Activated CD8-positive, alpha-beta memory T cell treated with anti-CD3 and anti-CD28 coated beads for 36 hours (primary cell): ENCODE data around the gene SRC. TPM values are rescaled to one million over a fixed set of nuclear protein-coding genes. Genes with fewer than 3 reads are reported as not detected.

Source experiments
- CTCF ChIA-PET: fragments of 350-600 bp; sonication (Branson Sonifier 250); formaldehyde crosslinking; loops from one replicate; lab custom pipeline; 2021; ENCODE audit warnings: antibody characterized with exemption; lab: Charles Lee
- POLR2A ChIA-PET: fragments of 350-600 bp; sonication (Branson Sonifier 250); formaldehyde crosslinking; loops from one replicate; lab custom pipeline; 2021; ENCODE audit warnings: antibody characterized with exemption; lab: Charles Lee
- total RNA-seq, 2 experiments: library from RNA; stranded (reverse); gene quantifications; one replicate each; pipeline ENCODE4 v1.2.3, GENCODE V29; 2021

SRC gene
- total RNA-seq, 2 experiments from 2014 or later = 2.3 to 3.2 TPM

GRCh38 chr20:37356387-37356786, 10.4 kb downstream of the SRC start:
- POLR2A ChIA-PET = no interaction called here
- CTCF ChIA-PET = no interaction called here

- POLR2A ChIA-PET = no interaction called here
Measured at GRCh38 chr20:37356961-37357371, 11.0 kb downstream of the SRC start.

GRCh38 chr20:37357481-37358365, 11.8 kb downstream of the SRC start:
- ChIA-PET CTCF (no interaction called here), POLR2A (no interaction called here)

More at GRCh38 chr20:37356961-37357371, 11.0 kb downstream of the SRC start:
- CTCF ChIA-PET = no interaction called here

DNA sequence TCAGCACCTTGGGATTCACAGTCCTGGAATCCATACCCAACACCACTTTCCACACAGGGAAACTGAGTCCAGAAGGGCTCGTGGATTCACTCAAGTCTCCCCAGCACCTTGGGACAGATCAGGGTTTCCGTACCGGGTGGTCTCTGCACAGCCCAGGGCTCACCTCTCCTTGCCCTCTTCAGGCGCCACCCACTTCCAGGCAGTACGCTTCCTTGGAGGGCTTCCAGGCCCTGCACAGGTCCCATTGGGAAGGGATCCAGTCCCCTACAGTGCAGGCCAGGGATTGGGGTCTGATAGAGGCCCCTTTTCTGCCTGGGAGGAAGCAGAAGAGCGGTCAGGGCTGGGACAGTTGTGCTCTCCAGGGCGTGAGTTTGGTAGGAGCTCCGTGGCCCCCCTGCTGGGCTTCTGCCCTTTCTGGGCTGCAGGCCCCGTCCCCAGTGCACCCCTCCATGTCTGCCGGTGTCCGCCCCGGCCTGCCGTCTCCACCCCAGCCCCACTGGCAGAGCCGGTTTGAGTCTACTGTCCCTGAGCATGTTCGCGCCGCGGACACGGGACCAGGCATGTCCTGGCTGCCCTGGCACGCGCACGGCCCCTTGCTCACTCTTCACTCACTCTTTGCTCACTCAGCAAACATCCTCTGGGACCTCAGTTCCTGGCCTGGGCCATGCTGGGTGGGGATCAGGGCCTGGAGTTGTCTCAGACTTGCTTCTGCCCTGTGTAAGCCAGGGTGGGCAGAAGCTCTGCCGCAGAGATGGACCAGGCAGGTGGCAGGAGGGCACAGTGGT, 12.6 kb downstream of the SRC start:
- ChIA-PET CTCF (no interaction called here), POLR2A (no interaction called here)

DNA sequence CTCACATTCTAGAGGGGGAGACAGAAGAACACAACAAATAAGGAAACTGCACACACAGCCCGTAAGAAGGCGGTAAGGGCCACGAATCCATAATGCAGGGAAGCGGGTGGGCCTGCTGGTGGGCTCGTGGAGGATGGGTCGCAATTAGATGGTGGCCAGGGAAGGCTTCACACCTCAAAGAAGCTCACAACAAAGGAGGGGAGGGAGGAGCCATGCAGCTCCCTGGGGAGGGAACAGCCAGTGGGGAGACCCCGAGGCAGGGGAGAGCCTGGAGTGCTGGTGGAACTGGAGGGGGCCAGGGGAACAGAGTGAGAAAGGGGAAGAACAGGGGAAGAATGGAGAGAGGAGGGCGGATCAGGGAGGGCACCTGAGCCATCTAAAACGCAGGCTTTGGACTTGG, 13.4 kb downstream of the SRC start:
- POLR2A ChIA-PET = no interaction called here
- CTCF ChIA-PET = no interaction called here

DNA sequence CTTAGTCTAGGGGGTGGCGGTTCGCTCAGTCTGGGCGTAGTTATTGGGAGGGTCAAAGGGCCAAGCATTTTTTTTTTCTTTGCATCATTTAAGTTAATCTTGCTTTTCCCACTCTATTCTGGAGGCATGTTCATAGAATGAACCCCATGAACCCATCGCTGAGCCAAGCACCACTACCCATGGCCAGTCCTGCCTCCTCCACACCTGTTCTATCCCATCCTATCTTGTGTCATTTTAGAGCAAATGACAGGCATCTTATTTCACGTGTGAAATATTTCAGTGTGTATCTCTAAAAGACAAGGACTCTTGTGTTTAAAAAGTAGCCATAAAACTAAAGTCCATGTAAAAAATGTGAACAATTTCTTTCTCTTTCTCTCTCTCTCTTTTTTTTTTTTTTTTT, 13.9 kb downstream of the SRC start:
- ChIA-PET POLR2A (no interaction called here), CTCF (no interaction called here)

- CTCF ChIA-PET = interaction anchor here (0.6 kb wide), 1 partner anchor 62 kb away, joined by 3 read pairs; no protein-coding TSS in a partner anchor
- POLR2A ChIA-PET = no interaction called here
Measured at GRCh38 chr20:37360391-37361115, 14.6 kb downstream of the SRC start.

- ChIA-PET POLR2A (no interaction called here), CTCF (interaction anchor here (0.6 kb wide), 1 partner anchor 63 kb away, joined by 3 read pairs; no protein-coding TSS in a partner anchor)
Measured at GRCh38 chr20:37361336-37361735, 15.4 kb downstream of the SRC start.

DNA sequence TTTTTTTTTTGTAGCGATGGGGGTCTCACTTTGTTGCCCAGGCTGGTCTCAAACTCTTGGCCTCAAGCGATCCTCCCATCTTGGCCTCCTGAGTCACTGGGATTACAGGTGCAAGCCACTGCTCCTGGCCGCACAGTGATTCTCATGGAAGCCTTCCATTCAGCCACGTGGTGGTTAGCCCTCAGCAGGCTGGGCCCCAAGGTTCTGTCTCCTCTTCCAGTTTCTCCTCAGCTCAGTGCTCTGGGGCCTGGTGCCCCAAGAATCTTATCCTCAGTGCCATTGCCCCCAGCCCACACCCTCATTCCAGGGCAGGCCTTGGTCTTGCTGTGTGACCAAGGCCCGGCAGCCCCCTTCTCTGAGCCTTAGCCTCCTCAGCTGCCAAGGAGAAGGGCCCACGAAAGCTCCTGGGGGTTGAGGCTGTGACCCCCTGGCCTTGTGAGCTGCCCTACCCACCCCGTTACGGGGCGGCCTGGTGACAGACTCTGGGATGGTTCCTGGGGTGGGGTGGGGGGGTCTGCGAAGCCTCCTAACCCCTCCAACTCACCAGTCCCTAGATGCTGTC, 16.4 kb downstream of the SRC start:
- ChIA-PET CTCF (no interaction called here), POLR2A (no interaction called here)

DNA sequence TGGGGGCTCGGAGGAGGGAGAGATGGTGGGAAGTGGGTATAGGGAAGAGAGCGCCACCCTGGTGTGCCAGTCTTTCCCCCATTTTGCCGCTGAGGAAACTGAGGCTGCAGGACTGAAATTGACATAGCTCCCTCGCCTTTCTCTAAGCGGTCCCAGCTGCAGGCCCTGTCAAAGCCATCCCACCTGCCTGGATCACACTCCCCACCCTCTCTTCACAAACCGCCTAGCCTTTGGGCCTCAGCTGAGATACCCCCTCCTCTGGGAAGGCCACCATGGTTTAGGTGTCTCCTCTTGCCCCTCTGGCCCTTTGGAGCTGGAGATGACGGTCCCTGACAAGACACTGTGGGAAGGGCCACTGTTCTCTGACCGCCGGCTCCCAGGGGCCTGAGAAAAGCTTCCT, 16.9 kb downstream of the SRC start:
- CTCF ChIA-PET = interaction anchor here (0.6 kb wide), 1 partner anchor 74 kb away, joined by 3 read pairs; no protein-coding TSS in a partner anchor

DNA sequence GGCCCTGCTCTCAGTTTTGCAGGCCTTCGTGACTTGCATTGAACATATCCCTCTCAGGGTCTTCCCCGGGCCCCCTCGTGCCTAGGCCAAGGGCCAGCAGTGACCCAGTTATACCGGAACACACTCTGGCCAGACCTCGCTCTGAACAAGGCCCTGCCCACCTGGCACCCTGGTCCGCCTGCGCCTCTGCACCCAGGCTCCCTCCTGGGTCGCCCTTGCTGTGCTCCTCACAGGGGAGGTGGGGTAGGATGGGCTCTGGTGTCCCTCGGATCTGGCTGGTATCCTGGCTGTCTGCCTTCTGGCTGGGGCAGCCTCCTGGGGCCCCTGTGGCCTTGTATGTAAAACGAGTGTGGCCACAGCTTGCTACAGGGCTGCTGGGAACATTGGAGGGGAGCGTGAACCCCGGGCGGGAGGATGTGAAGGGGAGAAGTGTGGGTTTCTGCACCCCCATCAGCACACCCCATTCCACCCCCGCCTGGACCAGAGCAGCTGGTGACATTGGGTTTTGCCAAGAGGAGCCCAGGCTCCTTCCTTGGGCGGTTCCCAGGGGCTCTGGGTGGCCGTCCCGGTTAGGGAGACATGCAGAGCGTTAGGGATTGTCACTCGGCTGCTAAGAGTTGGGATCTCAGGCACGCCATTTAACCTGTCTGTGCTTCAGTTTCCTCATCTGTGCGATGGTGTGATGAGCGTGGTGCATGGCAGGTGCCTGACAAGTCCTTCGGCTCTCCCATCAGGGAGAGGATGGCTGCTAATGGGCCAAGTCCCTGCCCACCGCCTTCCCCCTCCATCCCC, 17.5 kb downstream of the SRC start:
- ChIA-PET POLR2A (no interaction called here), CTCF (interaction anchor here (0.6 kb wide), 1 partner anchor 75 kb away, joined by 3 read pairs; no protein-coding TSS in a partner anchor)

More for the DNA sequence above, 16.9 kb downstream of the SRC start:
- POLR2A ChIA-PET = no interaction called here

GRCh38 chr20:37364013-37364926, 18.3 kb downstream of the SRC start:
- POLR2A ChIA-PET = no interaction called here
- CTCF ChIA-PET = interaction anchor here (0.6 kb wide), 1 partner anchor 46 kb away, joined by 3 read pairs; no protein-coding TSS in a partner anchor

- POLR2A ChIA-PET = no interaction called here
- CTCF ChIA-PET = interaction anchor here (0.6 kb wide), 1 partner anchor 47 kb away, joined by 3 read pairs; no protein-coding TSS in a partner anchor
Measured at GRCh38 chr20:37364927-37365272, 19.0 kb downstream of the SRC start.

DNA sequence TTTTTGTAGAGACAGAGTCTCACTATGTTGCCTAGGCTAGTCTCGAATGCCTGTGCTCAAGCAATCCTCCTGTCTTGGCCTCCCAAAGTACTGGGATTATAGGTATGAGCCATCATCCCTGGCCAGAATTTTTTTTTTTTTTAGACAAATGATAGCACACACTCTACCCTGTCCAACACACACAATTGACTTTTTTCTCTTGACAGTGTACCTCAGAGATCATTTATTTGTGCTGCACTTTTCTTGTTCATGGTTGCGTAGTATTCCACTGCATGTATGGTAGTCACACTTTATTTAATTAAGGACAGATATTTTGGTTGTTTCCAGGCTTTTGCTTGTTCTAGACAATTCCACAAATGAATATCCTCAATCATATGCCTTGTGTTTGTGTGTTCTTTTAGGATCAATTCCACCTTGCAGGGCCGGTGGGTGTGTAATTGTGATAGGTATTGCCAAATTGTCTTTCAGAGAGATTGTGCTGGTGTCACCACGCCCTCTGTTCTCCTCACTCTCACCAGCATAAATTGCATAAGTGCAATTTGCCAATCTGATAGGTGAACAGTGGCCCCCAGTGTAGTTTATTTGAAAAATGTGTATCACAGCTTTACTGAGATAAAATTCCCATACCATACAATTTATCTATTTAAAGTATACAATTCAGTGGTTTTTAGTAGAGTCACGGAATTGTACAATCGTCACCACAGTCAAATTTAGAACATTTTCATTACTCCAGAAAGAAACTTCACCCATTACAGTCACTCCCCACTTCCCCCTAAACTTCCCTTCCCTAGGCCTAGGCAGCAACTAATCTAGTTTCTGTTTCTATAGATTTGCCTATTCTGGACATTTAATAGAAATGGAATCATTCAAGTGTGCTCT, 20.1 kb downstream of the SRC start:
- POLR2A ChIA-PET = no interaction called here
- CTCF ChIA-PET = interaction anchor here (0.7 kb wide), 1 partner anchor 365 kb away, joined by 3 read pairs; no protein-coding TSS in a partner anchor

- ChIA-PET CTCF (no interaction called here), POLR2A (no interaction called here)
Measured at GRCh38 chr20:37366743-37367142, 20.8 kb downstream of the SRC start.

DNA sequence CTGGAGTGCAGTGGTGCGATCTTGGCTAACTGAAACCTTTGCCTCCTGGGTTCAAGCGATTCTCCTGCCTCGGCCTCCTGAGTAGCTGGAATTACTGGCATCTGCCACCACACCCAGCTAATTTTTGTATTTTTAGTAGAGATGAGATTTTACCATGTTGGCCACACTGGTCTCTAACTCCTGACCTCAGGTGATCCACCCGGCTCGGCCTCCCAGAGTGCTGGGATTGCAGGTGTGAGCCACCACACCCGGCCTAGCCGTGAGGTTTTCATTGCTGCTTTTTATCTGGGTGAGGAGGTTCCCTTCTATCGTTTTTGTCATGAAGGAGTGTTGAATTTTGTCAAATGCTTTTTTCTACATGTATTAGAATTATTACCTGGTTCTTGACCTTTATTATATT, 23.9 kb downstream of the SRC start:
- CTCF ChIA-PET = no interaction called here
- POLR2A ChIA-PET = no interaction called here
